ENCODE data around the gene ZNF75A. TPM values are rescaled to one million over a fixed set of nuclear protein-coding genes. Genes with fewer than 3 reads are reported as not detected.

Gene ZNF75A
- total and polyA plus RNA-seq, 9 of the 15 experiments (the other 6 are each of a cell fraction or from before 2014, with no cell fraction given): 7.2 to 24.5 (median 17.1) TPM

DNA sequence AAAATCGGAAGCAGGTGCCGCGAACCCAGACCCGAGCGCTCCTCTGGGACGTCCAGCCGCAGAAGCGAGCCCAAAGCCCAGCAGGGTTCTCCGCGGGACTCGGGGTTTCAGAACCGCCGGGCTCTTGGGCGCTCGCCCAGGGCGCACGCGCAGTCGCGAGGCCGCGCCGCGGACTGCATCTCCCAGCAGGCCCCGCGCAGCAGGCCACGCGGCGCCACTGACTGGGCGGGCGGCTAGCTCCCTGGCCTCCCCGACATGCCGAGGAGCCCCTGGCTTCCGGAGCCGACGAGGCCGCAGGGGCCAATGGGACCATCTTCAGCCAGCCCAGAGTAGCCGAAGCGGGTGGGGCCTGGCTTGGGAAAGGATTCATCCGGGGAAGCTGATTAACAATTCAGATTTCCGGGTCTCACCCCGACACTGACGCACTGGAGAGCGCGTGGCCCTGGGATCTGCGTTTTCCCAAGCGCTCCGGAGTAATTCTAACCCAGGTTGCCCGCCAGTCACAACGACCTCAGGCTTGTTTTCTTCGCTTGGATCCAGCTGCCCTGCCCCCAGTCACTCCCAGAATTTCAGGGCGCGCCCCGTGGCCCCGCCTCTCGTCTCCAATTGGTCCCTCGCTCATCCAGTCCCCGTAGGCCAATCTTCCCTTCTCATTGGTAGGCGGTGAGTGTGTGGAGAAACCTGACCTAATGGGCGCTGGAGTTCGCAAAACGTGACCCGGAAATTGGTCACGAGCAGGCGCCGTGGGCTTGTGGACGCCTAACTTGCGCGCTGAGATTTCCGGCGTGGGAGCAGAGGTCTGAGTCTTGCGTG, 22.4 kb upstream of the ZNF75A start, which contains the start of gene ZNF263 (continued):
- TF ChIP-seq, protein P1, sequence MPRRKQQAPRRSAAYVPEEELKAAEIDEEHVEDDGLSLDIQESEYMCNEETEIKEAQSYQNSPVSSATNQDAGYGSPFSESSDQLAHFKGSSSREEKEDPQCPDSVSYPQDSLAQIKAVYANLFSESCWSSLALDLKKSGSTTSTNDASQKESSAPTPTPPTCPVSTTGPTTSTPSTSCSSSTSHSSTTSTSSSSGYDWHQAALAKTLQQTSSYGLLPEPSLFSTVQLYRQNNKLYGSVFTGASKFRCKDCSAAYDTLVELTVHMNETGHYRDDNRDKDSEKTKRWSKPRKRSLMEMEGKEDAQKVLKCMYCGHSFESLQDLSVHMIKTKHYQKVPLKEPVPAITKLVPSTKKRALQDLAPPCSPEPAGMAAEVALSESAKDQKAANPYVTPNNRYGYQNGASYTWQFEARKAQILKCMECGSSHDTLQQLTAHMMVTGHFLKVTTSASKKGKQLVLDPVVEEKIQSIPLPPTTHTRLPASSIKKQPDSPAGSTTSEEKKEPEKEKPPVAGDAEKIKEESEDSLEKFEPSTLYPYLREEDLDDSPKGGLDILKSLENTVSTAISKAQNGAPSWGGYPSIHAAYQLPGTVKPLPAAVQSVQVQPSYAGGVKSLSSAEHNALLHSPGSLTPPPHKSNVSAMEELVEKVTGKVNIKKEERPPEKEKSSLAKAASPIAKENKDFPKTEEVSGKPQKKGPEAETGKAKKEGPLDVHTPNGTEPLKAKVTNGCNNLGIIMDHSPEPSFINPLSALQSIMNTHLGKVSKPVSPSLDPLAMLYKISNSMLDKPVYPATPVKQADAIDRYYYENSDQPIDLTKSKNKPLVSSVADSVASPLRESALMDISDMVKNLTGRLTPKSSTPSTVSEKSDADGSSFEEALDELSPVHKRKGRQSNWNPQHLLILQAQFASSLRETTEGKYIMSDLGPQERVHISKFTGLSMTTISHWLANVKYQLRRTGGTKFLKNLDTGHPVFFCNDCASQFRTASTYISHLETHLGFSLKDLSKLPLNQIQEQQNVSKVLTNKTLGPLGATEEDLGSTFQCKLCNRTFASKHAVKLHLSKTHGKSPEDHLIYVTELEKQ (CRISPR knock-in tag; IDR thresholded peaks at IDR 0.05): no peak
- TF ChIP-seq XRCC3 (IDR thresholded peaks at IDR 0.05) (no peak), TCFL5 (CRISPR knock-in tag; conservative IDR thresholded peaks at IDR 0.05) (no peak), EGR1 (conservative IDR thresholded peaks at IDR 0.05) (peak; percentile 45), ZNF347 (CRISPR knock-in tag; IDR thresholded peaks at IDR 0.05; ENCODE audit: low read depth) (no peak), XRCC4 (IDR thresholded peaks at IDR 0.05; ENCODE audit: extremely low read depth, insufficient read depth, insufficient read length) (no peak), L3MBTL2 (IDR thresholded peaks at IDR 0.05) (peak; percentile 98), TCF3 (CRISPR knock-in tag; IDR thresholded peaks at IDR 0.05) (no peak), FOS (IDR thresholded peaks at IDR 0.05; ENCODE audit: extremely low read depth, insufficient read length) (peak; percentile 43)
- TF ChIP-seq, protein P2, sequence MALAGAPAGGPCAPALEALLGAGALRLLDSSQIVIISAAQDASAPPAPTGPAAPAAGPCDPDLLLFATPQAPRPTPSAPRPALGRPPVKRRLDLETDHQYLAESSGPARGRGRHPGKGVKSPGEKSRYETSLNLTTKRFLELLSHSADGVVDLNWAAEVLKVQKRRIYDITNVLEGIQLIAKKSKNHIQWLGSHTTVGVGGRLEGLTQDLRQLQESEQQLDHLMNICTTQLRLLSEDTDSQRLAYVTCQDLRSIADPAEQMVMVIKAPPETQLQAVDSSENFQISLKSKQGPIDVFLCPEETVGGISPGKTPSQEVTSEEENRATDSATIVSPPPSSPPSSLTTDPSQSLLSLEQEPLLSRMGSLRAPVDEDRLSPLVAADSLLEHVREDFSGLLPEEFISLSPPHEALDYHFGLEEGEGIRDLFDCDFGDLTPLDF (CRISPR knock-in tag; IDR thresholded peaks at IDR 0.05): peak; percentile 87
- TF ChIP-seq, protein P3, sequence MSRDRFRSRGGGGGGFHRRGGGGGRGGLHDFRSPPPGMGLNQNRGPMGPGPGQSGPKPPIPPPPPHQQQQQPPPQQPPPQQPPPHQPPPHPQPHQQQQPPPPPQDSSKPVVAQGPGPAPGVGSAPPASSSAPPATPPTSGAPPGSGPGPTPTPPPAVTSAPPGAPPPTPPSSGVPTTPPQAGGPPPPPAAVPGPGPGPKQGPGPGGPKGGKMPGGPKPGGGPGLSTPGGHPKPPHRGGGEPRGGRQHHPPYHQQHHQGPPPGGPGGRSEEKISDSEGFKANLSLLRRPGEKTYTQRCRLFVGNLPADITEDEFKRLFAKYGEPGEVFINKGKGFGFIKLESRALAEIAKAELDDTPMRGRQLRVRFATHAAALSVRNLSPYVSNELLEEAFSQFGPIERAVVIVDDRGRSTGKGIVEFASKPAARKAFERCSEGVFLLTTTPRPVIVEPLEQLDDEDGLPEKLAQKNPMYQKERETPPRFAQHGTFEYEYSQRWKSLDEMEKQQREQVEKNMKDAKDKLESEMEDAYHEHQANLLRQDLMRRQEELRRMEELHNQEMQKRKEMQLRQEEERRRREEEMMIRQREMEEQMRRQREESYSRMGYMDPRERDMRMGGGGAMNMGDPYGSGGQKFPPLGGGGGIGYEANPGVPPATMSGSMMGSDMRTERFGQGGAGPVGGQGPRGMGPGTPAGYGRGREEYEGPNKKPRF (IDR thresholded peaks at IDR 0.05; ENCODE audit: low read depth, low read length): no peak
- TF ChIP-seq, protein P4, sequence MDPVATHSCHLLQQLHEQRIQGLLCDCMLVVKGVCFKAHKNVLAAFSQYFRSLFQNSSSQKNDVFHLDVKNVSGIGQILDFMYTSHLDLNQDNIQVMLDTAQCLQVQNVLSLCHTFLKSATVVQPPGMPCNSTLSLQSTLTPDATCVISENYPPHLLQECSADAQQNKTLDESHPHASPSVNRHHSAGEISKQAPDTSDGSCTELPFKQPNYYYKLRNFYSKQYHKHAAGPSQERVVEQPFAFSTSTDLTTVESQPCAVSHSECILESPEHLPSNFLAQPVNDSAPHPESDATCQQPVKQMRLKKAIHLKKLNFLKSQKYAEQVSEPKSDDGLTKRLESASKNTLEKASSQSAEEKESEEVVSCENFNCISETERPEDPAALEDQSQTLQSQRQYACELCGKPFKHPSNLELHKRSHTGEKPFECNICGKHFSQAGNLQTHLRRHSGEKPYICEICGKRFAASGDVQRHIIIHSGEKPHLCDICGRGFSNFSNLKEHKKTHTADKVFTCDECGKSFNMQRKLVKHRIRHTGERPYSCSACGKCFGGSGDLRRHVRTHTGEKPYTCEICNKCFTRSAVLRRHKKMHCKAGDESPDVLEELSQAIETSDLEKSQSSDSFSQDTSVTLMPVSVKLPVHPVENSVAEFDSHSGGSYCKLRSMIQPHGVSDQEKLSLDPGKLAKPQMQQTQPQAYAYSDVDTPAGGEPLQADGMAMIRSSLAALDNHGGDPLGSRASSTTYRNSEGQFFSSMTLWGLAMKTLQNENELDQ (CRISPR knock-in tag; IDR thresholded peaks at IDR 0.05; ENCODE audit: borderline replicate concordance): no peak
- TF ChIP-seq, protein P5, sequence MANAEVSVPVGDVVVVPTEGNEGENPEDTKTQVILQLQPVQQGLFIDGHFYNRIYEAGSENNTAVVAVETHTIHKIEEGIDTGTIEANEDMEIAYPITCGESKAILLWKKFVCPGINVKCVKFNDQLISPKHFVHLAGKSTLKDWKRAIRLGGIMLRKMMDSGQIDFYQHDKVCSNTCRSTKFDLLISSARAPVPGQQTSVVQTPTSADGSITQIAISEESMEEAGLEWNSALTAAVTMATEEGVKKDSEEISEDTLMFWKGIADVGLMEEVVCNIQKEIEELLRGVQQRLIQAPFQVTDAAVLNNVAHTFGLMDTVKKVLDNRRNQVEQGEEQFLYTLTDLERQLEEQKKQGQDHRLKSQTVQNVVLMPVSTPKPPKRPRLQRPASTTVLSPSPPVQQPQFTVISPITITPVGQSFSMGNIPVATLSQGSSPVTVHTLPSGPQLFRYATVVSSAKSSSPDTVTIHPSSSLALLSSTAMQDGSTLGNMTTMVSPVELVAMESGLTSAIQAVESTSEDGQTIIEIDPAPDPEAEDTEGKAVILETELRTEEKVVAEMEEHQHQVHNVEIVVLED (CRISPR knock-in tag; IDR thresholded peaks at IDR 0.05): peak; percentile 54
